HepG2 (cell line): ENCODE measurements around the gene CUL7. TPM values are rescaled to one million over a fixed set of nuclear protein-coding genes. Genes with fewer than 3 reads are reported as not detected.

Experiments used
- FOSL1 ChIP-seq: sonication (generic); formaldehyde crosslinking; IDR thresholded peaks from 2 replicates; pipeline ENCODE4 v1.9.0; 2021; ENCODE audit warnings: missing genetic modification reagents, borderline replicate concordance
- HMG20A ChIP-seq: IDR thresholded peaks from 2 replicates; pipeline ENCODE4 v1.6.1; 2016; ENCODE audit warnings: borderline replicate concordance
- LRRFIP1 ChIP-seq: sonication (generic); formaldehyde crosslinking; conservative IDR thresholded peaks from 2 replicates; pipeline ENCODE4 v1.4.0; 2020; ENCODE audit warnings: missing genetic modification reagents
- NFIB ChIP-seq: sonication (generic); formaldehyde crosslinking; IDR thresholded peaks from 2 replicates; pipeline ENCODE4 v1.9.0; 2021; ENCODE audit warnings: missing genetic modification reagents, mild to moderate bottlenecking, borderline replicate concordance
- RBFOX2 ChIP-seq: fragments of 200-400 bp; formaldehyde crosslinking; IDR thresholded peaks from 2 replicates; pipeline ENCODE4 v1.6.1; 2017; ENCODE audit warnings: low read depth, mild to moderate bottlenecking, low read length
- RFX3 ChIP-seq: IDR thresholded peaks from 2 replicates; pipeline ENCODE4 v1.6.1; 2016; ENCODE audit warnings: missing biosample characterization, missing genetic modification reagents
- U2AF1 ChIP-seq: fragments of 200-400 bp; formaldehyde crosslinking; optimal IDR thresholded peaks from 2 replicates; pipeline ENCODE3; 2017; ENCODE audit warnings: mild to moderate bottlenecking, low read depth, low read length
- ZFP37 ChIP-seq: sonication (generic); formaldehyde crosslinking; IDR thresholded peaks from 2 replicates; pipeline ENCODE4 v1.4.0; 2020; ENCODE audit warnings: missing genetic modification reagents, borderline replicate concordance
- ZNF160 ChIP-seq: sonication (generic); formaldehyde crosslinking; IDR thresholded peaks from 2 replicates; pipeline ENCODE4 v1.8.0; 2022; ENCODE audit warnings: mild to moderate bottlenecking, inconsistent platforms, missing genetic modification reagents
- ZNF318 ChIP-seq: sonication (generic); formaldehyde crosslinking; IDR thresholded peaks from 2 replicates; pipeline ENCODE4 v1.4.0; 2020; ENCODE audit warnings: mild to moderate bottlenecking, missing genetic modification reagents
- ZNF33B ChIP-seq: sonication (generic); formaldehyde crosslinking; IDR thresholded peaks from 2 replicates; pipeline ENCODE4 v1.5.1; 2020; ENCODE audit warnings: mild to moderate bottlenecking, missing genetic modification reagents
- ZNF501 ChIP-seq: sonication (generic); formaldehyde crosslinking; IDR thresholded peaks from 2 replicates; pipeline ENCODE4 v1.5.1; 2020; ENCODE audit warnings: mild to moderate bottlenecking, moderate library complexity, missing genetic modification reagents
- ZNF563 ChIP-seq: sonication (generic); formaldehyde crosslinking; IDR thresholded peaks from 2 replicates; pipeline ENCODE4 v1.8.0; 2022; ENCODE audit warnings: mild to moderate bottlenecking, moderate library complexity, missing genetic modification reagents
- ZNF670 ChIP-seq: sonication (generic); formaldehyde crosslinking; IDR thresholded peaks from 2 replicates; pipeline ENCODE4 v1.8.0; 2022; ENCODE audit warnings: mild to moderate bottlenecking, missing genetic modification reagents, borderline replicate concordance
- polyA plus RNA-seq, 8 experiments: library from polyadenylated mRNA; depleted of rRNA in 3 of 8; stranded (reverse) in 7 of 8; unstranded in 1 of 8; fragments of >200 nt; fragmentation: Illumina TruSeq in 4 of 8; extraction: Trizol in 4 of 8; gene quantifications; 2 replicates each; pipeline versions ENCODE4 v1.2.1 to v1.2.3, GENCODE V29; 2011 to 2016; ENCODE audit warnings: low read depth in 4 of 8, missing spikeins in 1 of 8, mixed read lengths in 1 of 8; ENCODE audit not compliant: insufficient read depth in 1 of 8
- total RNA-seq, 5 experiments: library from RNA; depleted of rRNA; stranded (reverse); fragments of >200 nt; fragmentation: Illumina TruSeq; extraction: Trizol; gene quantifications; 2 replicates each; pipeline ENCODE4 v1.2.3, GENCODE V29; 2016; ENCODE audit warnings: low read depth in 1 of 5
- TF ChIP-seq, protein P1 (sequence below): sonication (generic); formaldehyde crosslinking; IDR thresholded peaks from 2 replicates; pipeline ENCODE4 v1.8.0; 2022; ENCODE audit warnings: missing genetic modification reagents, mild to moderate bottlenecking, moderate library complexity, borderline replicate concordance

The CUL7 gene
- total and polyA plus RNA-seq, 2 of the 13 experiments (the other 11 are each of a cell fraction or from before 2014, with no cell fraction given): 32.0 to 60.7 TPM

- TF ChIP-seq ZNF318 (CRISPR knock-in tag): no peak
- no peak for TF ChIP-seq HMG20A (CRISPR knock-in tag)
- no peak for TF ChIP-seq ZNF670 (CRISPR knock-in tag)
- TF ChIP-seq, protein P1, sequence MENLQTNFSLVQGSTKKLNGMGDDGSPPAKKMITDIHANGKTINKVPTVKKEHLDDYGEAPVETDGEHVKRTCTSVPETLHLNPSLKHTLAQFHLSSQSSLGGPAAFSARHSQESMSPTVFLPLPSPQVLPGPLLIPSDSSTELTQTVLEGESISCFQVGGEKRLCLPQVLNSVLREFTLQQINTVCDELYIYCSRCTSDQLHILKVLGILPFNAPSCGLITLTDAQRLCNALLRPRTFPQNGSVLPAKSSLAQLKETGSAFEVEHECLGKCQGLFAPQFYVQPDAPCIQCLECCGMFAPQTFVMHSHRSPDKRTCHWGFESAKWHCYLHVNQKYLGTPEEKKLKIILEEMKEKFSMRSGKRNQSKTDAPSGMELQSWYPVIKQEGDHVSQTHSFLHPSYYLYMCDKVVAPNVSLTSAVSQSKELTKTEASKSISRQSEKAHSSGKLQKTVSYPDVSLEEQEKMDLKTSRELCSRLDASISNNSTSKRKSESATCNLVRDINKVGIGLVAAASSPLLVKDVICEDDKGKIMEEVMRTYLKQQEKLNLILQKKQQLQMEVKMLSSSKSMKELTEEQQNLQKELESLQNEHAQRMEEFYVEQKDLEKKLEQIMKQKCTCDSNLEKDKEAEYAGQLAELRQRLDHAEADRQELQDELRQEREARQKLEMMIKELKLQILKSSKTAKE (CRISPR knock-in tag): no peak
- TF ChIP-seq RFX3 (CRISPR knock-in tag): peak; percentile 32; the same call in 1 of the 2 replicates
- no peak for TF ChIP-seq LRRFIP1
- no peak for TF ChIP-seq NFIB (CRISPR knock-in tag)
- no peak for TF ChIP-seq U2AF1
- TF ChIP-seq ZNF501 (CRISPR knock-in tag): peak; percentile 80; the same call in 1 of the 2 replicates
- TF ChIP-seq RBFOX2: peak; percentile 84
- TF ChIP-seq ZNF33B (CRISPR knock-in tag): no peak
- peak; percentile 85 for TF ChIP-seq ZNF563 (CRISPR knock-in tag)
- TF ChIP-seq FOSL1 (CRISPR knock-in tag): no peak
- TF ChIP-seq ZNF160 (CRISPR knock-in tag): 0 out of 2 replicates have a peak, but pooled peaks have one; percentile 46
- TF ChIP-seq ZFP37 (CRISPR knock-in tag): no peak
Observed at GRCh38 chr6:43013843-43014433, 39.7 kb downstream of the CUL7 start, which contains the start of the genes KLHDC3 and MEA1 (continued).
